Activated B cell treated with CpG ODN at 0.5 μM for 24 hours (primary cell): ENCODE results near the gene ZNHIT3. TPM values are rescaled to one million over a fixed set of nuclear protein-coding genes. Genes with fewer than 3 reads are reported as not detected.
"Not testable (repeated sequence)": the region's sequence is repeated elsewhere in the genome, so short reads cannot be mapped to it uniquely, and the experiment has no call there.

Experiments used
- ATAC-seq: fragments of 200-7000 bp; cut with Tn5 transposase; one replicate; pipeline ENCODE4 v1.10.0; 2021; ENCODE audit warnings: low read depth, mild to moderate bottlenecking, moderate library complexity
- CTCF ChIA-PET: fragments of 350-600 bp; sonication (Branson Sonifier 250); formaldehyde crosslinking; loops from one replicate; lab custom pipeline; 2021; ENCODE audit warnings: antibody characterized with exemption; lab: Charles Lee
- POLR2A ChIA-PET: fragments of 350-600 bp; sonication (Branson Sonifier 250); formaldehyde crosslinking; loops from one replicate; lab custom pipeline; 2021; ENCODE audit warnings: antibody characterized with exemption; lab: Charles Lee
- DNase-seq: peaks from one replicate; pipeline ENCODE4 v3.0.0; 2022
- H3K27ac Mint-ChIP-seq: one replicate; pipeline ENCODE4 v1.8.0; 2020; ENCODE audit warnings: mixed read lengths
- H3K27me3 Mint-ChIP-seq: one replicate; pipeline ENCODE4 v1.8.0; 2021; ENCODE audit warnings: mixed read lengths
- H3K36me3 Mint-ChIP-seq: one replicate; pipeline ENCODE4 v1.8.0; 2021; ENCODE audit warnings: low read depth, mixed read lengths
- H3K4me1 Mint-ChIP-seq: one replicate; pipeline ENCODE4 v1.8.0; 2021; ENCODE audit warnings: mixed read lengths
- H3K4me3 Mint-ChIP-seq: one replicate; pipeline ENCODE4 v1.8.0; 2020; ENCODE audit warnings: mild to moderate bottlenecking, mixed read lengths
- H3K9me3 Mint-ChIP-seq: one replicate; pipeline ENCODE4 v1.8.0; 2020; ENCODE audit warnings: mixed read lengths
- intact Hi-C: fragments of 100-400 bp; cut with micrococcal nuclease; formaldehyde crosslinking; loops from one replicate; pipeline ENCODE4 v1.15.1; 2024
- total RNA-seq: library from RNA; stranded (reverse); gene quantifications from 2 replicates; pipeline ENCODE4 v1.2.3, GENCODE V29; 2022
- TF ChIP-seq, protein P1 (sequence below): fragments of 200-600 bp; IDR thresholded peaks from one replicate; pipeline ENCODE4 v1.8.0; 2022; ENCODE audit warnings: antibody characterized with exemption, mild to moderate bottlenecking

Gene ZNHIT3
- total RNA-seq, 1 donor from 2014 or later = 35.5 TPM

GRCh38 chr17:36481829-36482228 is 4.7 kb upstream of the ZNHIT3 start:
- Mint-ChIP-seq H3K9me3 (no peaks in the 10 kb centered on the region), H3K27ac (no peak overlapping the region), H3K27me3 (peaks cover 24% of the 10 kb centered on the region), H3K36me3 (peaks cover 5% of the 10 kb centered on the region), H3K4me1 (peaks cover 27% of the 10 kb centered on the region), H3K4me3 (no peak overlapping the region)
- TF ChIP-seq, protein P1, sequence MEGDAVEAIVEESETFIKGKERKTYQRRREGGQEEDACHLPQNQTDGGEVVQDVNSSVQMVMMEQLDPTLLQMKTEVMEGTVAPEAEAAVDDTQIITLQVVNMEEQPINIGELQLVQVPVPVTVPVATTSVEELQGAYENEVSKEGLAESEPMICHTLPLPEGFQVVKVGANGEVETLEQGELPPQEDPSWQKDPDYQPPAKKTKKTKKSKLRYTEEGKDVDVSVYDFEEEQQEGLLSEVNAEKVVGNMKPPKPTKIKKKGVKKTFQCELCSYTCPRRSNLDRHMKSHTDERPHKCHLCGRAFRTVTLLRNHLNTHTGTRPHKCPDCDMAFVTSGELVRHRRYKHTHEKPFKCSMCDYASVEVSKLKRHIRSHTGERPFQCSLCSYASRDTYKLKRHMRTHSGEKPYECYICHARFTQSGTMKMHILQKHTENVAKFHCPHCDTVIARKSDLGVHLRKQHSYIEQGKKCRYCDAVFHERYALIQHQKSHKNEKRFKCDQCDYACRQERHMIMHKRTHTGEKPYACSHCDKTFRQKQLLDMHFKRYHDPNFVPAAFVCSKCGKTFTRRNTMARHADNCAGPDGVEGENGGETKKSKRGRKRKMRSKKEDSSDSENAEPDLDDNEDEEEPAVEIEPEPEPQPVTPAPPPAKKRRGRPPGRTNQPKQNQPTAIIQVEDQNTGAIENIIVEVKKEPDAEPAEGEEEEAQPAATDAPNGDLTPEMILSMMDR = no peak
- ChIA-PET CTCF (interaction anchor here (1.6 to 7.2 kb wide), 8 partner anchors 22 to 518 kb away, joined by 4 to 96 read pairs (median 8); no protein-coding TSS in a partner anchor), POLR2A (no interaction called here)
- no peak for ATAC-seq
- intact Hi-C loops = loop anchor here (5.0 kb wide), 3 partner anchors 335 to 535 kb away; no protein-coding TSS in a partner anchor
- DNase-seq = no peak

- intact Hi-C loops = loop anchor here (1.0 to 5.0 kb wide), 5 partner anchors 336 to 634 kb away; no protein-coding TSS in a partner anchor
- DNase-seq (peak; percentile 87), ATAC-seq (peak; percentile 56)
- H3K27me3 Mint-ChIP-seq = peaks cover 15% of the 10 kb centered on the region
- peaks cover 37% of the 10 kb centered on the region for H3K4me1 Mint-ChIP-seq
- ChIA-PET CTCF (interaction anchor here (0.8 to 7.2 kb wide), 15 partner anchors 11 to 626 kb away, joined by 3 to 96 read pairs (median 4); no protein-coding TSS in a partner anchor), POLR2A (interaction anchor here (1.0 to 1.2 kb wide), 3 partner anchors 52 to 507 kb away, joined by 4 to 7 read pairs (median 6); partner anchors contain the start of genes MRM1, MYO19 and PIGW)
- peak overlapping the region; percentile 69 for H3K4me3 Mint-ChIP-seq
- no peak overlapping the region for H3K27ac Mint-ChIP-seq
- TF ChIP-seq, protein P1 = no peak
- H3K9me3 Mint-ChIP-seq = no peaks in the 10 kb centered on the region
- peaks cover 5% of the 10 kb centered on the region for H3K36me3 Mint-ChIP-seq
Measured at GRCh38 chr17:36482611-36483504, 3.6 kb upstream of the ZNHIT3 start.

GRCh38 chr17:36484021-36484420 is 2.5 kb upstream of the ZNHIT3 start:
- Mint-ChIP-seq H3K4me3 (peak overlapping the region; percentile 11), H3K4me1 (peaks cover 44% of the 10 kb centered on the region), H3K27me3 (peaks cover 12% of the 10 kb centered on the region)
- ChIA-PET CTCF (interaction anchor here (1.3 to 7.2 kb wide), 5 partner anchors 341 to 518 kb away, joined by 5 to 96 read pairs (median 10); no protein-coding TSS in a partner anchor), POLR2A (interaction anchor here (1.0 kb wide), 1 partner anchor 508 kb away, joined by 6 read pairs; no protein-coding TSS in a partner anchor)
- intact Hi-C loops = loop anchor here (5.0 kb wide), 3 partner anchors 337 to 537 kb away; no protein-coding TSS in a partner anchor
- ATAC-seq, DNase-seq, H3K36me3 Mint-ChIP-seq, H3K9me3 Mint-ChIP-seq, H3K27ac Mint-ChIP-seq: not testable (repeated sequence)

- TF ChIP-seq, protein P1 = no peak
- Mint-ChIP-seq H3K9me3 (no peaks in the 10 kb centered on the region), H3K27me3 (peaks cover 12% of the 10 kb centered on the region), H3K4me3 (peak overlapping the region; percentile 98), H3K36me3 (peaks cover 20% of the 10 kb centered on the region), H3K27ac (no peak overlapping the region), H3K4me1 (peaks cover 52% of the 10 kb centered on the region)
- no peak for ATAC-seq
- DNase-seq = no peak
- CTCF ChIA-PET = interaction anchor here (1.7 to 7.2 kb wide), 3 partner anchors 336 to 514 kb away, joined by 9 to 96 read pairs (median 10); no protein-coding TSS in a partner anchor
- intact Hi-C loops = loop anchor here (5.0 kb wide), 1 partner anchor 1243 kb away; the partner anchor contains the start of gene SLFN5
- POLR2A ChIA-PET = interaction anchor here (1.8 to 2.5 kb wide), 3 partner anchors 50 to 117 kb away, joined by 11 to 27 read pairs (median 14); partner anchors contain the start of genes GGNBP2, MRM1, MYO19 and PIGW
Measured at GRCh38 chr17:36485027-36485426, 1.5 kb upstream of the ZNHIT3 start.

GRCh38 chr17:36485805-36486203 is 677 bp upstream of the ZNHIT3 start:
- CTCF ChIA-PET = interaction anchor here (1.7 to 7.2 kb wide), 3 partner anchors 337 to 515 kb away, joined by 9 to 96 read pairs (median 10); no protein-coding TSS in a partner anchor
- H3K27me3 Mint-ChIP-seq = peaks cover 10% of the 10 kb centered on the region
- ATAC-seq (peak; percentile 14), DNase-seq (peak; percentile 20)
- H3K4me3 Mint-ChIP-seq = peak overlapping the region; percentile 98
- no peaks in the 10 kb centered on the region for H3K9me3 Mint-ChIP-seq
- TF ChIP-seq, protein P1 = no peak
- peaks cover 24% of the 10 kb centered on the region for H3K36me3 Mint-ChIP-seq
- intact Hi-C loops = loop anchor here (1.0 to 5.0 kb wide), 6 partner anchors 48 to 1244 kb away; partner anchors contain the start of genes DHRS11, MYO19, PIGW and SLFN5
- H3K27ac Mint-ChIP-seq = peak overlapping the region; percentile 96
- POLR2A ChIA-PET = interaction anchor here (0.7 to 2.5 kb wide), 7 partner anchors 49 to 900 kb away, joined by 3 to 27 read pairs (median 5); partner anchors contain the start of genes GGNBP2, MRM1, MYO19 and PIGW
- peaks cover 56% of the 10 kb centered on the region for H3K4me1 Mint-ChIP-seq
